ENCODE data around the gene KIRREL3. TPM values are rescaled to one million over a fixed set of nuclear protein-coding genes. Genes with fewer than 3 reads are reported as not detected.

The KIRREL3 gene
- total and polyA plus RNA-seq, 8 donors, result 0.06 to 1.1 (median 0.26) TPM; not detected in 2

DNA sequence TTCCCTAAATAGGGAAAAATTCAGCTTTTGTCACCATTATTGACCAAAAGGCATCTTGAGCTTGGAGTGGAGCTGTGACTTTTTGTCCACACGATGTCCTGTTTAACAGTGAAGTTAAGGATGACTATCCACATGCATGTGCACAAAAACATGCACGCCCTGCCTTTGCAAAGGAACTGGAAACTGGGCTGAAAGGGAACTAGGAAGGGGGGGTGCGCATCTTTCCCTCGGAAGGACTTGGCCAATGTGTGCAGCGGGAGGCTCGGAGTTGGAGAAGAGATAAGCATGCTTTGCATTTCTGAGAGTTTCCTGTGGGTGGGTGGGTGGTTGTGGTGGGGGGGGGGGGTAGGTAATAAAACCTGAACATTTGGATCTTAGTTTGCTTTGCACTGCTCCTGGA is 411 bp upstream of the KIRREL3 start:
- Histone ChIP-seq H3K4me3 (no peak overlapping the region), H3K27ac (no peak overlapping the region), H3K36me3 (no peaks in the 10 kb centered on the region), H3K27me3 (peaks cover 0 to 19% (median 3%) of the 10 kb centered on the region in 4 donors), H3K9me3 (no peaks in the 10 kb centered on the region), H3K4me1 (no peaks in the 10 kb centered on the region)
- FAIRE-seq (no peak), DNase-seq (no peak), ATAC-seq (no peak)
- intact Hi-C loops (cut with DNase I), result no loop called here
- WGBS, 2 donors, result 4 to 5% methylated on average over 6 of the region's 6 CpGs
- TF ChIP-seq, protein P1, sequence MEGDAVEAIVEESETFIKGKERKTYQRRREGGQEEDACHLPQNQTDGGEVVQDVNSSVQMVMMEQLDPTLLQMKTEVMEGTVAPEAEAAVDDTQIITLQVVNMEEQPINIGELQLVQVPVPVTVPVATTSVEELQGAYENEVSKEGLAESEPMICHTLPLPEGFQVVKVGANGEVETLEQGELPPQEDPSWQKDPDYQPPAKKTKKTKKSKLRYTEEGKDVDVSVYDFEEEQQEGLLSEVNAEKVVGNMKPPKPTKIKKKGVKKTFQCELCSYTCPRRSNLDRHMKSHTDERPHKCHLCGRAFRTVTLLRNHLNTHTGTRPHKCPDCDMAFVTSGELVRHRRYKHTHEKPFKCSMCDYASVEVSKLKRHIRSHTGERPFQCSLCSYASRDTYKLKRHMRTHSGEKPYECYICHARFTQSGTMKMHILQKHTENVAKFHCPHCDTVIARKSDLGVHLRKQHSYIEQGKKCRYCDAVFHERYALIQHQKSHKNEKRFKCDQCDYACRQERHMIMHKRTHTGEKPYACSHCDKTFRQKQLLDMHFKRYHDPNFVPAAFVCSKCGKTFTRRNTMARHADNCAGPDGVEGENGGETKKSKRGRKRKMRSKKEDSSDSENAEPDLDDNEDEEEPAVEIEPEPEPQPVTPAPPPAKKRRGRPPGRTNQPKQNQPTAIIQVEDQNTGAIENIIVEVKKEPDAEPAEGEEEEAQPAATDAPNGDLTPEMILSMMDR (IDR thresholded peaks at IDR 0.05), result no peak

DNA sequence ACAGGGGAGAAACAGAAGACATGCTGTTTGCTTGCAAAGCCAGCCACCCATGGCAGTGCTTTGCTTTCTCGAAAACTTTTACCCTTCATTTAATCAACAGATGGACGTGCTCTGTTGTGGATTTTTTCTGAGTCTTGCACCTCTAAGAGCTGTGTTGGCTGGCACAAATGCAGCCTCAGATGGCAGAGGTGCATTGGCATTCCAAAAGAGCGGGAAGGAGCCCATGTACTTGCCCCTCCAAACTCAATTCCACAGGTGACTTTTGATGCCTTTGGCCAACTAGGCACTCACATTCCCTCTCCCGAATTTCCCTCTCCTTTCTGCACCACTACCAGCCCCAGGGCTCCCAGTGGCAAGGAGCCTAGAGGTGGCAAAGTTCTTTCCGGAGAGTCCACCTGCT is 1.2 kb downstream of the KIRREL3 start:
- intact Hi-C loops (cut with DNase I), result loop anchor here in 2 of 3 donors (10.0 kb wide), 2 partner anchors 285 to 395 kb away; no protein-coding TSS in a partner anchor
- 40 to 62% methylated on average over 5 of the region's 5 CpGs for WGBS, 2 donors
- FAIRE-seq, result no peak
- H3K27ac ChIP-seq, result no peak overlapping the region
- H3K36me3 ChIP-seq, result no peaks in the 10 kb centered on the region
- no peaks in the 10 kb centered on the region for H3K9me3 ChIP-seq
- peaks cover 0 to 15% (median 3%) of the 10 kb centered on the region in 4 donors for H3K27me3 ChIP-seq
- no peaks in the 10 kb centered on the region for H3K4me1 ChIP-seq
- no peak for ATAC-seq
- TF ChIP-seq, protein P1 (IDR thresholded peaks at IDR 0.05), result no peak
- no peak for DNase-seq
- H3K4me3 ChIP-seq, result no peak overlapping the region

DNA sequence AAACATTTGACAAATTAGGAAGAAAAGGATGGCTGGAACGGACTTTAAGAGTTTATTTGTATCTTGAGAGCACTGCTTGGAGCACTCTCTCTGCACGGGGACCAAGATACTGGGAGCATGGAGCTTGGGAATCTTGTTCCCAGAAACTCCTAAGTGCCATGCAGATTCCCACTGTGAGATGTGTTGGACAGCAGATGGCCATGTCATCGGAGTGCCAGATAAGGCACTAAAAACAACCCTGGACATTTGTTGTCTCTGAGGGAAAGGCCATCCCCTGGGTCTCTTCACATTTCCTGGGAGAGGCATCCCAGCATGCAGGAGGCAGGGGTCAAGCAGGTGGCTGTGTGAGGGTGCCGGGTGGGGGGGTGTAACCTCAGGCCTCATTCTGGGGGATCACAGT is 2.9 kb downstream of the KIRREL3 start:
- 47 to 48% methylated on average over 4 of the region's 4 CpGs for WGBS, 2 donors
- FAIRE-seq, result no peak
- DNase-seq, result no peak
- no peaks in the 10 kb centered on the region for H3K36me3 ChIP-seq
- TF ChIP-seq, protein P1 (IDR thresholded peaks at IDR 0.05), result no peak
- no peak for ATAC-seq
- H3K27me3 ChIP-seq, result peaks cover 0 to 7% (median 0%) of the 10 kb centered on the region in 4 donors
- no peaks in the 10 kb centered on the region for H3K4me1 ChIP-seq
- no peaks in the 10 kb centered on the region for H3K9me3 ChIP-seq
- no peak overlapping the region for H3K4me3 ChIP-seq
- intact Hi-C loops (cut with DNase I), result loop anchor here in 2 of 3 donors (10.0 kb wide), 2 partner anchors 283 to 393 kb away; no protein-coding TSS in a partner anchor
- H3K27ac ChIP-seq, result no peak overlapping the region

DNA sequence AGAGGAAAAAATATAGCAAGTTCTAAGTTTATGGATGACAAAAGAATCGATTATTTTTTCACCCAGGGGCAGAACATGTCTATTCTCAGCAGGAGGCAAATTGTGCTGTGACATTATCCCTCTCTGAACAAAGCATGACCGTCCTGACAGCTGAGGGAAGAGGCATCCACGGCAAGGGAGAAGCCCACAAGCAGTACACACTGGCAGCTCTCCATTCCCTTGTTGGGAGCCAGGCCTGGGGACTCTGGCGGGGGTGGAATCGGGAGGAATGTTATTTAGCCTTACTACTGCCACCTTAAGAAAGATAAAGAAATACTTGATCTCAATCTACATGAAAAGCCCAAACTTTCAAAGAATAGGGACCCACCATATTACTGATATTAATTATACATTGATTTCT is 3.4 kb downstream of the KIRREL3 start:
- no peaks in the 10 kb centered on the region for H3K9me3 ChIP-seq
- H3K27me3 ChIP-seq, result peaks cover 0 to 7% (median 0%) of the 10 kb centered on the region in 4 donors
- H3K4me3 ChIP-seq, result no peak overlapping the region
- H3K27ac ChIP-seq, result no peak overlapping the region
- no peak for FAIRE-seq
- TF ChIP-seq, protein P1 (IDR thresholded peaks at IDR 0.05), result no peak
- no peak for DNase-seq
- intact Hi-C loops (cut with DNase I), result loop anchor here in 2 of 3 donors (10.0 kb wide), 2 partner anchors 282 to 392 kb away; no protein-coding TSS in a partner anchor
- ATAC-seq, result no peak
- 40 to 48% methylated on average over 5 of the region's 5 CpGs for WGBS, 2 donors
- no peaks in the 10 kb centered on the region for H3K36me3 ChIP-seq
- no peaks in the 10 kb centered on the region for H3K4me1 ChIP-seq

DNA sequence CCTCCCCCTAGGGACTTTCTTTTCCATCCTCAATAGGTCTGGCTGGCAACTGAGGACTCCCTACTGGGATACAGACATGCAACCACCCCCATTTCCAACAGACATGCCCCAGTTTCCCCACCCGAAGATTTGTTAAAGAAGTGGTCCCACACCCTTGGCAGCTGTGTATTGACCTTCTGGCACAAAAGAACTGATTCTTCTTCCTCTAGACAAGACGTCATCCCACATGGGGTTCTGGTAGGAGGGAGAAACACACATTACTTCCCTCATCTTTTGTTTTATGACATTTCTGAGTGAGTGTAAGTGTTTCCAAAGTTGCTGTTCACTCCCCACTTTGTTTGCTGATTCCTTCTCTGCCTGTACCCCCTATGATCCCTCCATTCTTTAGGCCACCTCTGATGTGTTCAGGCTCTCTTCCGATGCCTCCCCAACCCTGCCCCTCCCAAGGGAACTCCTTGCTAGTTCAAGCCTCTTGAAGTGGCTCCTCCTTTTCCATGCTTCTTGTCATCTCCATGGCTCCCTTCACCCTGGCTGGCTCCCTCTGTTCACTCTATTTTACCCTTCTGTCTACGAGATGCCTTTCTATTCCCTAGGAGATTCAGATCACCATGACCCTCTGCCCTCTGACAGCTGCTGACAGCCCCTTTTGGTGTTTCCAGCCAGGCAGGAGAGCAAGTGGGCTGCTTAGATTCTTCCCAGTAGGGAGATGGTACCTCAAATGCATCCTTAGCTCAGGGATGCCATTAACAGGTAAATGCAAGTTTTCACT is 4.3 kb downstream of the KIRREL3 start:
- H3K4me3 ChIP-seq, result no peak overlapping the region
- H3K36me3 ChIP-seq, result no peaks in the 10 kb centered on the region
- intact Hi-C loops (cut with DNase I), result loop anchor here in 2 of 3 donors (10.0 kb wide), 2 partner anchors 281 to 391 kb away; no protein-coding TSS in a partner anchor
- H3K27ac ChIP-seq, result no peak overlapping the region
- WGBS, 2 donors, result 51 to 69% methylated on average over 4 of the region's 4 CpGs
- peaks cover 0 to 2% (median 0%) of the 10 kb centered on the region in 4 donors for H3K27me3 ChIP-seq
- no peak for ATAC-seq
- H3K9me3 ChIP-seq, result no peaks in the 10 kb centered on the region
- no peak for DNase-seq
- H3K4me1 ChIP-seq, result no peaks in the 10 kb centered on the region
- TF ChIP-seq, protein P1 (IDR thresholded peaks at IDR 0.05), result no peak
- no peak for FAIRE-seq

Data from pancreas (tissue), 10 donors.